Neural cell (in vitro differentiated cells): ENCODE data around the gene CD226.

Experiments used
- EP300 ChIP-seq: fragments of 450-650 bp; conservative IDR thresholded peaks from 2 replicates; pipeline ENCODE4 v1.6.1; 2014; ENCODE audit warnings: antibody characterized with exemption, mild to moderate bottlenecking, moderate library complexity; ENCODE audit not compliant: poor library complexity, severe bottlenecking
- EZH2 ChIP-seq: fragments of 200-600, 300-800 bp; shearing (Covaris generic), sonication (generic); IDR thresholded peaks from 2 replicates; pipeline ENCODE4 v1.6.1; 2014; ENCODE audit warnings: antibody characterized with exemption, low read length, borderline replicate concordance, mild to moderate bottlenecking; ENCODE audit not compliant: insufficient read depth, poor library complexity, severe bottlenecking
- MXI1 ChIP-seq: fragments of 450-650 bp; conservative IDR thresholded peaks from 2 replicates; pipeline ENCODE4 v1.6.1; 2014; ENCODE audit warnings: antibody characterized with exemption, mild to moderate bottlenecking; ENCODE audit not compliant: poor library complexity, severe bottlenecking
- POLR2AphosphoS5 ChIP-seq: IDR thresholded peaks from 2 replicates; pipeline ENCODE4 v1.6.1; 2012
- RAD21 ChIP-seq: fragments of 450-650 bp; conservative IDR thresholded peaks from 2 replicates; pipeline ENCODE4 v1.6.1; 2014; ENCODE audit warnings: antibody characterized with exemption, mild to moderate bottlenecking, moderate library complexity
- SMC3 ChIP-seq: fragments of 450-650 bp; conservative IDR thresholded peaks from 2 replicates; pipeline ENCODE4 v1.6.1; 2014; ENCODE audit warnings: antibody characterized with exemption, mild to moderate bottlenecking, moderate library complexity; ENCODE audit not compliant: poor library complexity
- TAF1 ChIP-seq: IDR thresholded peaks from 2 replicates; pipeline ENCODE4 v1.6.1; 2012; ENCODE audit warnings: low read depth
- TF ChIP-seq, protein P1 (sequence below): fragments of 450-650 bp; IDR thresholded peaks from 2 replicates; pipeline ENCODE4 v1.5.1; 2014; ENCODE audit warnings: antibody characterized with exemption, mild to moderate bottlenecking, moderate library complexity; ENCODE audit not compliant: poor library complexity, severe bottlenecking
- TF ChIP-seq, protein P2 (sequence below): IDR thresholded peaks from 2 replicates; pipeline ENCODE4 v1.6.1; 2012; ENCODE audit warnings: borderline replicate concordance

DNA sequence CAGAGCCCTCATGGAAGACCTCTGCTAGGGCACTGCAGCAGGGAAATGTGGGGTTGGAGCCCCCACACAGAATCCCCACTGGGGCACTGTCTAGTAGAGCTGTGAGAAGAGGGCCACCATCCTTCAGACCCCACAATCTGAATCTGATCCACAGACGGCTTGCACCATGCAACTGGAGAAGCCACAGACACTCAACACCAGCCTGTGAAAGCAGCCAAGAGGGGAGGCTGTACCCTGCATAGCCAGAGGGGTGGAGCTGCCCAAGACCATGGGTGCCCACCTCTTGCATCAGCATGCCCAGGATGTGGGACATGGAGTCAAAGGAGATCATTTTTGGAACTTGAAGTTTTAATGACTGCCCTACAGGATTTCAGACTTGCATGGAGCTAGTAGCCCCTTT lies 6.5 kb downstream of the CD226 start:
- TF ChIP-seq EZH2 (no peak), POLR2AphosphoS5 (no peak), RAD21 (no peak), EP300 (no peak), MXI1 (no peak), TAF1 (no peak), SMC3 (no peak)
- TF ChIP-seq, protein P1, sequence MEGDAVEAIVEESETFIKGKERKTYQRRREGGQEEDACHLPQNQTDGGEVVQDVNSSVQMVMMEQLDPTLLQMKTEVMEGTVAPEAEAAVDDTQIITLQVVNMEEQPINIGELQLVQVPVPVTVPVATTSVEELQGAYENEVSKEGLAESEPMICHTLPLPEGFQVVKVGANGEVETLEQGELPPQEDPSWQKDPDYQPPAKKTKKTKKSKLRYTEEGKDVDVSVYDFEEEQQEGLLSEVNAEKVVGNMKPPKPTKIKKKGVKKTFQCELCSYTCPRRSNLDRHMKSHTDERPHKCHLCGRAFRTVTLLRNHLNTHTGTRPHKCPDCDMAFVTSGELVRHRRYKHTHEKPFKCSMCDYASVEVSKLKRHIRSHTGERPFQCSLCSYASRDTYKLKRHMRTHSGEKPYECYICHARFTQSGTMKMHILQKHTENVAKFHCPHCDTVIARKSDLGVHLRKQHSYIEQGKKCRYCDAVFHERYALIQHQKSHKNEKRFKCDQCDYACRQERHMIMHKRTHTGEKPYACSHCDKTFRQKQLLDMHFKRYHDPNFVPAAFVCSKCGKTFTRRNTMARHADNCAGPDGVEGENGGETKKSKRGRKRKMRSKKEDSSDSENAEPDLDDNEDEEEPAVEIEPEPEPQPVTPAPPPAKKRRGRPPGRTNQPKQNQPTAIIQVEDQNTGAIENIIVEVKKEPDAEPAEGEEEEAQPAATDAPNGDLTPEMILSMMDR = no peak
- TF ChIP-seq, protein P2, sequence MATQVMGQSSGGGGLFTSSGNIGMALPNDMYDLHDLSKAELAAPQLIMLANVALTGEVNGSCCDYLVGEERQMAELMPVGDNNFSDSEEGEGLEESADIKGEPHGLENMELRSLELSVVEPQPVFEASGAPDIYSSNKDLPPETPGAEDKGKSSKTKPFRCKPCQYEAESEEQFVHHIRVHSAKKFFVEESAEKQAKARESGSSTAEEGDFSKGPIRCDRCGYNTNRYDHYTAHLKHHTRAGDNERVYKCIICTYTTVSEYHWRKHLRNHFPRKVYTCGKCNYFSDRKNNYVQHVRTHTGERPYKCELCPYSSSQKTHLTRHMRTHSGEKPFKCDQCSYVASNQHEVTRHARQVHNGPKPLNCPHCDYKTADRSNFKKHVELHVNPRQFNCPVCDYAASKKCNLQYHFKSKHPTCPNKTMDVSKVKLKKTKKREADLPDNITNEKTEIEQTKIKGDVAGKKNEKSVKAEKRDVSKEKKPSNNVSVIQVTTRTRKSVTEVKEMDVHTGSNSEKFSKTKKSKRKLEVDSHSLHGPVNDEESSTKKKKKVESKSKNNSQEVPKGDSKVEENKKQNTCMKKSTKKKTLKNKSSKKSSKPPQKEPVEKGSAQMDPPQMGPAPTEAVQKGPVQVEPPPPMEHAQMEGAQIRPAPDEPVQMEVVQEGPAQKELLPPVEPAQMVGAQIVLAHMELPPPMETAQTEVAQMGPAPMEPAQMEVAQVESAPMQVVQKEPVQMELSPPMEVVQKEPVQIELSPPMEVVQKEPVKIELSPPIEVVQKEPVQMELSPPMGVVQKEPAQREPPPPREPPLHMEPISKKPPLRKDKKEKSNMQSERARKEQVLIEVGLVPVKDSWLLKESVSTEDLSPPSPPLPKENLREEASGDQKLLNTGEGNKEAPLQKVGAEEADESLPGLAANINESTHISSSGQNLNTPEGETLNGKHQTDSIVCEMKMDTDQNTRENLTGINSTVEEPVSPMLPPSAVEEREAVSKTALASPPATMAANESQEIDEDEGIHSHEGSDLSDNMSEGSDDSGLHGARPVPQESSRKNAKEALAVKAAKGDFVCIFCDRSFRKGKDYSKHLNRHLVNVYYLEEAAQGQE = no peak
